Naive thymus-derived CD8-positive, alpha-beta T cell (primary cell): ENCODE results near the gene DGKB. TPM values are rescaled to one million over a fixed set of nuclear protein-coding genes. Genes with fewer than 3 reads are reported as not detected.

Experiments
- ATAC-seq, 2 donors: fragments of 150-1000 bp; cut with Tn5 transposase in 1 of 2; sonication (Bioruptor Pico), chemical (Tn5 transposase) in 1 of 2; 1 replicate in 1 of 2; 2 replicates in 1 of 2; pipeline ENCODE4 v1.10.0; 2021; ENCODE audit warnings: mild to moderate bottlenecking in 2 of 2, moderate library complexity in 2 of 2
- POLR2A ChIA-PET: fragments of 350-600 bp; sonication (Branson Sonifier 250); formaldehyde crosslinking; loops from one replicate; lab custom pipeline; 2021; ENCODE audit warnings: antibody characterized with exemption; lab: Charles Lee
- DNase-seq, 10 donors: peaks; one replicate each; pipeline versions ENCODE4 v3.0.0 to v3.0.0-alpha.2; 2020 to 2022
- H3K27ac Mint-ChIP-seq, 10 donors: one replicate each; pipeline ENCODE4 v1.8.0; 2020 to 2022; ENCODE audit warnings: mild to moderate bottlenecking in 10 of 10, mixed read lengths in 10 of 10, moderate library complexity in 4 of 10, inconsistent platforms in 1 of 10
- H3K27me3 Mint-ChIP-seq, 5 donors: one replicate each; pipeline ENCODE4 v1.8.0; 2021 to 2022; ENCODE audit warnings: mixed read lengths in 5 of 5
- H3K36me3 Mint-ChIP-seq, 3 donors: one replicate each; pipeline ENCODE4 v1.8.0; 2020 to 2022; ENCODE audit warnings: mixed read lengths in 3 of 3, mild to moderate bottlenecking in 2 of 3, inconsistent platforms in 1 of 3
- H3K4me1 Mint-ChIP-seq, 4 donors: one replicate each; pipeline ENCODE4 v1.8.0; 2021 to 2022; ENCODE audit warnings: mixed read lengths in 4 of 4
- H3K4me3 Mint-ChIP-seq, 10 donors: one replicate each; pipeline ENCODE4 v1.8.0; 2020 to 2022; ENCODE audit warnings: mild to moderate bottlenecking in 10 of 10, mixed read lengths in 10 of 10, moderate library complexity in 6 of 10, inconsistent platforms in 1 of 10
- H3K9me3 Mint-ChIP-seq, 9 donors: one replicate each; pipeline ENCODE4 v1.8.0; 2020 to 2022; ENCODE audit warnings: mixed read lengths in 9 of 9, mild to moderate bottlenecking in 3 of 9, inconsistent platforms in 1 of 9, moderate library complexity in 1 of 9
- polyA plus RNA-seq, 3 donors: library from polyadenylated mRNA; unstranded; fragments of 300-500 nt; fragmentation: Illumina TruSeq; gene quantifications; one replicate each; pipeline ENCODE4 v1.2.3, GENCODE V29; 2021
- total RNA-seq, 8 experiments: library from RNA in 2 of 8; stranded (reverse) in 2 of 8; gene quantifications; one replicate each; pipeline ENCODE4 v1.2.3 and lab custom pipeline; 2021 to 2026

The DGKB gene
- total and polyA plus RNA-seq, 5 experiments from 2014 or later, result not detected

GRCh38 chr7:14688208-14688607 lies 214.3 kb downstream of the DGKB start:
- H3K4me3 Mint-ChIP-seq, result no peak overlapping the region
- no peak for ATAC-seq
- no peak for DNase-seq

GRCh38 chr7:14687777-14688176 lies 214.8 kb downstream of the DGKB start:
- Mint-ChIP-seq H3K36me3 (no peaks in the 10 kb centered on the region), H3K27me3 (peaks cover 0 to 4% (median 2%) of the 10 kb centered on the region in 5 donors), H3K4me1 (no peaks in the 10 kb centered on the region), H3K27ac (no peak overlapping the region), H3K4me3 (no peak overlapping the region), H3K9me3 (no peaks in the 10 kb centered on the region)
- no peak for ATAC-seq
- POLR2A ChIA-PET, result no interaction called here
- DNase-seq, result no peak

More at GRCh38 chr7:14688208-14688607, 214.3 kb downstream of the DGKB start:
- Mint-ChIP-seq H3K9me3 (no peaks in the 10 kb centered on the region), H3K36me3 (no peaks in the 10 kb centered on the region), H3K27ac (no peak overlapping the region), H3K27me3 (peaks cover 0 to 4% (median 2%) of the 10 kb centered on the region in 5 donors), H3K4me1 (no peaks in the 10 kb centered on the region)
- POLR2A ChIA-PET, result no interaction called here

- DNase-seq (no peak), ATAC-seq (no peak)
- POLR2A ChIA-PET, result no interaction called here
- Mint-ChIP-seq H3K27ac (no peak overlapping the region), H3K4me1 (no peaks in the 10 kb centered on the region), H3K4me3 (no peak overlapping the region), H3K36me3 (no peaks in the 10 kb centered on the region), H3K27me3 (peaks cover 0 to 4% (median 2%) of the 10 kb centered on the region in 5 donors), H3K9me3 (no peaks in the 10 kb centered on the region)
Observed at GRCh38 chr7:14687241-14687640, 215.3 kb downstream of the DGKB start.

- H3K36me3 Mint-ChIP-seq, result no peaks in the 10 kb centered on the region
- no peak overlapping the region for H3K4me3 Mint-ChIP-seq
- peaks cover 0 to 2% (median 0%) of the 10 kb centered on the region in 5 donors for H3K27me3 Mint-ChIP-seq
- POLR2A ChIA-PET, result no interaction called here
- H3K4me1 Mint-ChIP-seq, result no peaks in the 10 kb centered on the region
- H3K9me3 Mint-ChIP-seq, result no peaks in the 10 kb centered on the region
- DNase-seq (no peak), ATAC-seq (no peak)
- H3K27ac Mint-ChIP-seq, result no peak overlapping the region
Observed at GRCh38 chr7:14685167-14685566, 217.4 kb downstream of the DGKB start.

GRCh38 chr7:14682910-14683465 lies 219.6 kb downstream of the DGKB start:
- no peak for DNase-seq

GRCh38 chr7:14676896-14677295 lies 225.7 kb downstream of the DGKB start:
- peaks cover 0 to 2% (median 0%) of the 10 kb centered on the region in 5 donors for H3K27me3 Mint-ChIP-seq
- no peaks in the 10 kb centered on the region for H3K36me3 Mint-ChIP-seq
- H3K27ac Mint-ChIP-seq, result no peak overlapping the region
- peaks cover 0 to 12% (median 0%) of the 10 kb centered on the region in 9 donors for H3K9me3 Mint-ChIP-seq
- H3K4me3 Mint-ChIP-seq, result no peak overlapping the region
- DNase-seq (no peak), ATAC-seq (no peak)
- POLR2A ChIA-PET, result no interaction called here
- no peaks in the 10 kb centered on the region for H3K4me1 Mint-ChIP-seq

More at GRCh38 chr7:14682910-14683465, 219.6 kb downstream of the DGKB start:
- peaks cover 0 to 2% (median 0%) of the 10 kb centered on the region in 5 donors for H3K27me3 Mint-ChIP-seq
- H3K27ac Mint-ChIP-seq, result no peak overlapping the region
- POLR2A ChIA-PET, result no interaction called here
- H3K4me1 Mint-ChIP-seq, result no peaks in the 10 kb centered on the region
- ATAC-seq, result no peak
- no peak overlapping the region for H3K4me3 Mint-ChIP-seq
- no peaks in the 10 kb centered on the region for H3K36me3 Mint-ChIP-seq
- peaks cover 0 to 10% (median 0%) of the 10 kb centered on the region in 9 donors for H3K9me3 Mint-ChIP-seq

- Mint-ChIP-seq H3K4me3 (no peak overlapping the region), H3K4me1 (no peaks in the 10 kb centered on the region), H3K27ac (no peak overlapping the region), H3K27me3 (peaks cover 0 to 4% (median 0%) of the 10 kb centered on the region in 5 donors), H3K36me3 (no peaks in the 10 kb centered on the region), H3K9me3 (peaks cover 0 to 4% (median 0%) of the 10 kb centered on the region in 9 donors)
- POLR2A ChIA-PET, result no interaction called here
- DNase-seq (no peak), ATAC-seq (no peak)
Observed at GRCh38 chr7:14673202-14673601, 229.3 kb downstream of the DGKB start.

- no peaks in the 10 kb centered on the region for H3K4me1 Mint-ChIP-seq
- no peak for ATAC-seq
- POLR2A ChIA-PET, result no interaction called here
- peaks cover 0 to 4% (median 0%) of the 10 kb centered on the region in 9 donors for H3K9me3 Mint-ChIP-seq
- no peak for DNase-seq
- H3K27ac Mint-ChIP-seq, result no peak overlapping the region
- no peaks in the 10 kb centered on the region for H3K36me3 Mint-ChIP-seq
- H3K27me3 Mint-ChIP-seq, result peaks cover 0 to 4% (median 0%) of the 10 kb centered on the region in 5 donors
- H3K4me3 Mint-ChIP-seq, result no peak overlapping the region
Observed at GRCh38 chr7:14666913-14667312, 235.6 kb downstream of the DGKB start.

GRCh38 chr7:14666304-14666703 lies 236.2 kb downstream of the DGKB start:
- Mint-ChIP-seq H3K27ac (no peak overlapping the region), H3K9me3 (peaks cover 0 to 4% (median 0%) of the 10 kb centered on the region in 9 donors), H3K36me3 (no peaks in the 10 kb centered on the region), H3K4me1 (no peaks in the 10 kb centered on the region), H3K27me3 (peaks cover 0 to 4% (median 0%) of the 10 kb centered on the region in 5 donors), H3K4me3 (no peak overlapping the region)
- no peak for DNase-seq
- no peak for ATAC-seq
- POLR2A ChIA-PET, result no interaction called here

- ATAC-seq, result no peak
- H3K4me3 Mint-ChIP-seq, result no peak overlapping the region
- peaks cover 0 to 13% (median 0%) of the 10 kb centered on the region in 3 donors for H3K36me3 Mint-ChIP-seq
- peaks cover 6 to 25% (median 15%) of the 10 kb centered on the region in 9 donors for H3K9me3 Mint-ChIP-seq
- POLR2A ChIA-PET, result no interaction called here
- H3K27ac Mint-ChIP-seq, result no peak overlapping the region
- no peaks in the 10 kb centered on the region for H3K4me1 Mint-ChIP-seq
- no peak for DNase-seq
- H3K27me3 Mint-ChIP-seq, result no peaks in the 10 kb centered on the region
Observed at GRCh38 chr7:14639801-14640200, 262.8 kb downstream of the DGKB start.

GRCh38 chr7:14639329-14639728 lies 263.2 kb downstream of the DGKB start:
- POLR2A ChIA-PET, result no interaction called here
- no peak overlapping the region for H3K27ac Mint-ChIP-seq
- H3K4me1 Mint-ChIP-seq, result no peaks in the 10 kb centered on the region
- ATAC-seq (no peak), DNase-seq (no peak)
- H3K4me3 Mint-ChIP-seq, result no peak overlapping the region
- H3K27me3 Mint-ChIP-seq, result no peaks in the 10 kb centered on the region
- H3K9me3 Mint-ChIP-seq, result peaks cover 4 to 20% (median 10%) of the 10 kb centered on the region in 9 donors
- peaks cover 0 to 8% (median 0%) of the 10 kb centered on the region in 3 donors for H3K36me3 Mint-ChIP-seq

GRCh38 chr7:14637968-14638367 lies 264.6 kb downstream of the DGKB start:
- no peak overlapping the region for H3K4me3 Mint-ChIP-seq
- no peak overlapping the region for H3K27ac Mint-ChIP-seq
- H3K9me3 Mint-ChIP-seq, result peaks cover 0 to 7% (median 3%) of the 10 kb centered on the region in 9 donors
- H3K36me3 Mint-ChIP-seq, result no peaks in the 10 kb centered on the region
- POLR2A ChIA-PET, result no interaction called here
- DNase-seq (no peak), ATAC-seq (no peak)
- H3K27me3 Mint-ChIP-seq, result no peaks in the 10 kb centered on the region
- no peaks in the 10 kb centered on the region for H3K4me1 Mint-ChIP-seq

GRCh38 chr7:14635955-14636354 lies 266.6 kb downstream of the DGKB start:
- Mint-ChIP-seq H3K27me3 (no peaks in the 10 kb centered on the region), H3K36me3 (no peaks in the 10 kb centered on the region), H3K27ac (no peak overlapping the region), H3K4me3 (no peak overlapping the region), H3K4me1 (no peaks in the 10 kb centered on the region), H3K9me3 (peaks cover 0 to 5% (median 0%) of the 10 kb centered on the region in 9 donors)
- DNase-seq (no peak), ATAC-seq (no peak)
- POLR2A ChIA-PET, result no interaction called here

- Mint-ChIP-seq H3K27me3 (no peaks in the 10 kb centered on the region), H3K36me3 (no peaks in the 10 kb centered on the region), H3K4me3 (no peak overlapping the region), H3K4me1 (no peaks in the 10 kb centered on the region), H3K27ac (no peak overlapping the region), H3K9me3 (peaks cover 0 to 2% (median 0%) of the 10 kb centered on the region in 9 donors)
- no peak for DNase-seq
- ATAC-seq, result no peak
- POLR2A ChIA-PET, result no interaction called here
Observed at GRCh38 chr7:14630048-14630447, 272.5 kb downstream of the DGKB start.
